Spinal cord (tissue), 10 donors: Measurements from ENCODE around the gene PHGDH. TPM values are rescaled to one million over a fixed set of nuclear protein-coding genes. Genes with fewer than 3 reads are reported as not detected.

Source experiments
- DNase-seq, 6 donors: peaks; one replicate each; pipeline versions ENCODE4 v3.0.0 to v3.0.0-alpha.2; 2013 to 2015; ENCODE audit warnings: low spot score in 6 of 6, low read depth in 4 of 6
- H3K27ac ChIP-seq: one replicate; pipeline ENCODE4 v1.5.1; 2013; ENCODE audit warnings: low read depth, low read length, control low read depth
- H3K27me3 ChIP-seq: one replicate; pipeline ENCODE4 v1.6.1; 2013; ENCODE audit warnings: low read length; ENCODE audit not compliant: control insufficient read depth, insufficient read depth
- H3K36me3 ChIP-seq: one replicate; pipeline ENCODE4 v1.6.1; 2013; ENCODE audit warnings: low read length; ENCODE audit not compliant: control insufficient read depth, insufficient read depth
- H3K4me1 ChIP-seq: one replicate; pipeline ENCODE4 v1.6.1; 2013; ENCODE audit warnings: low read length; ENCODE audit not compliant: control insufficient read depth, insufficient read depth
- H3K4me3 ChIP-seq: one replicate; pipeline ENCODE4 v1.5.1; 2013; ENCODE audit warnings: low read depth, low read length, control low read depth
- H3K9me3 ChIP-seq: one replicate; pipeline ENCODE4 v1.6.1; 2013; ENCODE audit warnings: low read length; ENCODE audit not compliant: control insufficient read depth, insufficient read depth
- WGBS: methylation state at CpG from one replicate; pipeline ENCODE4 v1.1.5; 2013; ENCODE audit warnings: missing lambda C conversion rate; ENCODE audit not compliant: insufficient coverage; 5-methylcytosine and 5-hydroxymethylcytosine counted together
- polyA plus RNA-seq, 2 donors: library from polyadenylated mRNA; unstranded; fragments of 120-200 nt; gene quantifications; one replicate each; pipeline ENCODE4 v1.2.1, GENCODE V29; 2013; ENCODE audit not compliant: insufficient read length in 2 of 2
- total RNA-seq, 2 donors: library from RNA; depleted of rRNA in 1 of 2; stranded (reverse); fragments of 120-200 nt in 1 of 2; fragments of >200 nt in 1 of 2; gene quantifications; one replicate each; pipeline versions ENCODE4 v1.2.3 to v1.2.4, GENCODE V29; 2013 to 2014
- donor health status: healthy.

Gene PHGDH
- total and polyA plus RNA-seq, 4 donors: 72.1 to 227 (median 143) TPM

GRCh38 chr1:119675349-119676345 lies 36.1 kb upstream of the PHGDH start:
- Histone ChIP-seq H3K27me3 (no peaks in the 10 kb centered on the region), H3K4me3 (peak overlapping the region; percentile 45), H3K36me3 (no peaks in the 10 kb centered on the region), H3K27ac (peak overlapping the region; percentile 33), H3K9me3 (no peaks in the 10 kb centered on the region), H3K4me1 (peaks cover 3% of the 10 kb centered on the region)
- peak; percentile 70 to 93 (median 78) for DNase-seq
- WGBS: 46% methylated on average over 4 of the region's 16 CpGs

DNA sequence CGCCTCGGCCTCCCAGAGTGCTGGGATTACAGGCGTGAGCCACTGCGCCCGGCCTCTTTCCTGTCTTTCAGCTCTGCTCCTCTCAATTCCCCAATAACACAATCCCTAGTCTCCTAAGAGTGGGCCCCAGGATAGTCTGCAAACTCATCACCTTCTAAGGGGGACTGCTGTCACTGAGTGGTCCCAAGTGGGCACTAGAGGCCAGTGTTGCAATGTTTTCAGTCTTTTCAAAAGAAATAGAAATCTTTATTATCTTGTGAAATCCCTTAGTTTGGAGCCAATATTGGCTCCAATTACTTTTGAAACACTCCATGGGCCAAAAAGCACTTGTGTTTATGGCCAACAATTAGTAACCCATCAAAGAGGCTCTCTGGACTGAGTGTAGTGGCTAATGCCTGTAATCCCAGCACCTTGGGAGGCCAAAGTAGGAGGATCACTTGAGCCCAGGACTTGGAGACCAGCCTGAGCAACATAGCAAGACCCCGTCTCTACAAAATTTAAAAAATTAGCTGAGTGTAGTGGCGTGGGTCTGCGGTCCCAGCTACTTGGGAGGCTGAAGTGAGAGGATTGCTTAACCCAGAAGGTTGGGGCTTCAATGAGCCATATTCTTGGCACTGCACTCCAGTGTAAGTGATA lies 35.0 kb upstream of the PHGDH start:
- Histone ChIP-seq H3K36me3 (no peaks in the 10 kb centered on the region), H3K4me1 (peaks cover 3% of the 10 kb centered on the region), H3K27me3 (no peaks in the 10 kb centered on the region), H3K9me3 (no peaks in the 10 kb centered on the region), H3K27ac (no peak overlapping the region), H3K4me3 (no peak overlapping the region)
- 95% methylated on average over 8 of the region's 8 CpGs for WGBS
- no peak for DNase-seq

- WGBS: no CpG with 5 or more reads among the region's 1 CpG
- Histone ChIP-seq H3K27ac (no peak overlapping the region), H3K4me1 (peaks cover 3% of the 10 kb centered on the region), H3K9me3 (no peaks in the 10 kb centered on the region), H3K4me3 (no peak overlapping the region), H3K27me3 (no peaks in the 10 kb centered on the region), H3K36me3 (no peaks in the 10 kb centered on the region)
- DNase-seq: no peak
Observed at GRCh38 chr1:119679223-119679622, 32.5 kb upstream of the PHGDH start.

- no peak overlapping the region for H3K4me3 ChIP-seq
- H3K4me1 ChIP-seq: peaks cover 3% of the 10 kb centered on the region
- 80% methylated on average over 1 of the region's 3 CpGs for WGBS
- no peaks in the 10 kb centered on the region for H3K36me3 ChIP-seq
- no peaks in the 10 kb centered on the region for H3K27me3 ChIP-seq
- H3K9me3 ChIP-seq: no peaks in the 10 kb centered on the region
- H3K27ac ChIP-seq: no peak overlapping the region
- no peak for DNase-seq
Observed at GRCh38 chr1:119680193-119680592, 31.5 kb upstream of the PHGDH start.

- Histone ChIP-seq H3K27ac (no peak overlapping the region), H3K4me1 (no peaks in the 10 kb centered on the region), H3K4me3 (no peak overlapping the region), H3K36me3 (no peaks in the 10 kb centered on the region), H3K9me3 (no peaks in the 10 kb centered on the region), H3K27me3 (no peaks in the 10 kb centered on the region)
- no peak for DNase-seq
- WGBS: no CpG with 5 or more reads among the region's 2 CpGs
Observed at GRCh38 chr1:119680723-119681122, 31.0 kb upstream of the PHGDH start.

GRCh38 chr1:119681560-119681959 lies 30.2 kb upstream of the PHGDH start:
- Histone ChIP-seq H3K27me3 (no peaks in the 10 kb centered on the region), H3K4me3 (no peak overlapping the region), H3K4me1 (no peaks in the 10 kb centered on the region), H3K36me3 (no peaks in the 10 kb centered on the region), H3K27ac (no peak overlapping the region), H3K9me3 (no peaks in the 10 kb centered on the region)
- 100% methylated on average over 2 of the region's 2 CpGs for WGBS
- DNase-seq: no peak

DNA sequence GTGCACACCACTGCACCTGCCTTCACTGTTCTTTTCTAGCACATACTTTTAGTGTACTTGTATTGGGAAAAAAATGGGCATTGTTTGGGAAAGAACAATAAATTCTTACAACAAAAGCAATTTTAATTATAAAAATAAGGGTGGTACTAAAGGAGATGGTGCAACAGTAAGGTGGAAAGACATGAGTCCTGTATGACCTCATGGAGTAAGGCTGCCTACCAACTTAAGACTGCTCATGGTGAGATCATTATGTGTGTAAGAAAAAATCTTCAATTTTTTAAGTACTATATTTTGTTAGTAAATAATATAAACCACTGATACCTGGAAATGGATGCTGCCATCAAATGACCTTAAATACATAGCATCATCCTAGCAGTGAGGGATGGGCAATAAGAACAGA lies 29.6 kb upstream of the PHGDH start:
- no peaks in the 10 kb centered on the region for H3K9me3 ChIP-seq
- no peaks in the 10 kb centered on the region for H3K27me3 ChIP-seq
- DNase-seq: no peak
- H3K4me3 ChIP-seq: no peak overlapping the region
- H3K4me1 ChIP-seq: no peaks in the 10 kb centered on the region
- H3K27ac ChIP-seq: no peak overlapping the region
- no peaks in the 10 kb centered on the region for H3K36me3 ChIP-seq

DNA sequence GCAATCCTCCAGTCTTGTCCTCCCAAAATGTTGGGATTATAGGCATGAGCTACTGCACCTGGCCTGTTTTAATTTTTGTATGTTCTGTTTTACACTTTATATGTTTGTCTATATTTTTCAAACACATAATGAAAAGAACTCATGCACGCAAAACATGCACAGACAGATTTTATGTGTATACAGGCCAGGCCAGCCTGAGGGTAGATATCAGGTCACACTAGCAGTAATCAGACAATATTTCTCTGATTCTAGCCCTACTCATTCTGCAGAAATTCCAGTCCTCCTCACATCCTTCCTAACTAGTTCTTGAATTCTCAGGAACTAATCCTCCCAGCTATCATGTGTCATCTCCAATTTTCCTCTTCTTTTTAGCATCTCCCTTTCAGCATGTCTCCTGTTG lies 27.8 kb upstream of the PHGDH start:
- no peaks in the 10 kb centered on the region for H3K27me3 ChIP-seq

GRCh38 chr1:119686661-119687060 lies 25.1 kb upstream of the PHGDH start:
- H3K27me3 ChIP-seq: no peaks in the 10 kb centered on the region
- peak in 2 of 6 donors; percentile 15 to 24 for DNase-seq
- H3K9me3 ChIP-seq: no peaks in the 10 kb centered on the region
- no peaks in the 10 kb centered on the region for H3K36me3 ChIP-seq
- H3K4me3 ChIP-seq: no peak overlapping the region
- WGBS: no CpG with 5 or more reads among the region's 3 CpGs
- no peaks in the 10 kb centered on the region for H3K4me1 ChIP-seq
- H3K27ac ChIP-seq: no peak overlapping the region

More for the DNA sequence above, 27.8 kb upstream of the PHGDH start:
- Histone ChIP-seq H3K27ac (no peak overlapping the region), H3K36me3 (no peaks in the 10 kb centered on the region), H3K9me3 (no peaks in the 10 kb centered on the region), H3K4me1 (no peaks in the 10 kb centered on the region), H3K4me3 (no peak overlapping the region)
- WGBS: 100% methylated on average over 1 of the region's 1 CpG
- no peak for DNase-seq
